NCI-H226 (cell line): ENCODE results near the gene GPR42.

Experiments
- DNase-seq: peaks from one replicate; pipeline ENCODE4 v3.0.0-alpha.2; 2015

The GPR42 gene, protein sequence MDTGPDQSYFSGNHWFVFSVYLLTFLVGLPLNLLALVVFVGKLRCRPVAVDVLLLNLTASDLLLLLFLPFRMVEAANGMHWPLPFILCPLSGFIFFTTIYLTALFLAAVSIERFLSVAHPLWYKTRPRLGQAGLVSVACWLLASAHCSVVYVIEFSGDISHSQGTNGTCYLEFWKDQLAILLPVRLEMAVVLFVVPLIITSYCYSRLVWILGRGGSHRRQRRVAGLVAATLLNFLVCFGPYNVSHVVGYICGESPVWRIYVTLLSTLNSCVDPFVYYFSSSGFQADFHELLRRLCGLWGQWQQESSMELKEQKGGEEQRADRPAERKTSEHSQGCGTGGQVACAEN

GRCh38 chr19:35370722-35371121 lies at the start of gene GPR42:
TSS of gene GPR42 (plus strand) at chr19:35371068. CDS start at chr19:35371360, 292 bp downstream.
- DNase-seq = no peak

DNA sequence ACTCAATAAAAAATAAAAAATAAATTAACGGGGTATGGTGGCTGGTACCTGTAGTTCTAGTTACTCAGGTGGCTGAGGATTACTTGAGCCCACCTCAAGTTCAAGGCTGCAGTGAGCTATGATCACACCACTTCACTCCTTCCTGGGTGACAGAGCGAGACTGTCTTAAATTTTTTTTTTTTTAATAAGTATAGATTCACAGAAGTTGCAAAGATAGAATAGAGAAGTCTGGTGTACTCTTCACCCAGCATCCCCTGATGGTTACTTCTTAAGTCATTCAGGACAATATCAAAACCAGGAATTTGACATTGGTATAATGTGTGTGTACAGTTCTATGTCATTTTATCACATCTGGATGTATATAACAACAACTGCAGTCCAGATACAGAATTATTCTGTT lies 49.6 kb upstream of the GPR42 start:
- no peak for DNase-seq

DNA sequence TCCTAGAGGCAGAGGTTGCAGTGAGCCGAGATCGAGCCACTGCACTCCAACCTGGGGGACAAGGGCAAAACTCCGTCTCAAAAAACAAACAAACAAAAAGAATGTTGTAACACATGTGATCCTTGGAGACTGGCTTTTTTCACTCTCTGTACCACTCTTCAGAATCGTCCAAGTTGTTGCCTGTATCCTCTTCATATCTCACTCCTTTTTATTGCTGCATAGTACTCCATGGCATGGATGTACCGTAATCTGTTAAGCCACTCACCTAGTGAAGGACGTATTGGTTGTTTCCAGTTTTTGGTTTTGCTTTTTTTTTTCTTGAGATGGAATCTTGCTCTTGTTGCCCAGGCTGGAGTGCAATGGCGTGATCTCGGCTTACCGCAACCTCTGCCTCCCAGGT lies 48.9 kb upstream of the GPR42 start:
- no peak for DNase-seq

DNA sequence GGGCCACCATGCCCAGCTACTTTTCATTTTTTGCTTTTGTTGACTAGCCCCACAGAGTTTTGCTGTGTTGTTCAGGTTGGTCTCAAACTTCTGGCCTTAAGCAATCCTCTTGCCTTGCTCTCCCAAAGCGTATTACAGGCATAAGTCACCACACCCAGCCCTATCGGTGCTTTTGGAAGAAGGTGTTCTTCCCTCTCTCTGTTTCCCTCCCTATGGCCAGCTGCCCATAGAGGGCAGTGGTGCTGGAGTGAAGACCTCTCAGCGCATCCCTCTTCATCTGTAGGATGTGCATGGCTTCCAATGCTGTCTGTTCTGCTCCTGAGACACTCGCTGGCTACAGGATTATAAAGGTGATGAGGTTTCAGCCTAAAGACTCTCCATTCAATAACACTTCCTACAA lies 43.2 kb upstream of the GPR42 start:
- DNase-seq = no peak

DNA sequence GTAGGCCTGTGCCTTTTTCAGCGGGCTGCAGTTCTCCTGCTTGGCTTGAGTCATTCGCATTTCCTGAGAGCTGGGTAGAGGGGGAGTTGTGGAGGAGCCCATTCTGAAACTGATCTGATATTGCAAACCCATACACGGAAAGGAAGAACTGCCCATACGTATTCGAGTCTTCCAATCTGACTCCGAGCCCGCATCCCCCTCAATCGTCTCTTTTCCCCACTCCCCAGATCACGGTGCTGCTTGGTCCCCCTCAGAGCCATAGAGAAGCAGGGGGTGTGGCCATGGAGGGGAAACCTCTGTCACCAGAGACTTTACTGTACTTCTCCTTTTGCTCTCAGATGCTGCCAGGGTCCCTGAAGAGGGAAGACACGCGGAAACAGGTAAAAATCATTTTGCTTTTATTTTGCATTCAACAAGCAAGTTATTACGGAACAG lies 42.0 kb upstream of the GPR42 start, which contains the start of gene CD22:
CD22 (plus strand) TSS at position 337 of the 435 bp plus-strand sequence. CDS start 2,854 bp downstream, outside the sequence.
- no peak for DNase-seq

GRCh38 chr19:35329323-35329722 lies 41.5 kb upstream of the GPR42 start:
- DNase-seq = no peak

GRCh38 chr19:35330475-35330874 lies 40.4 kb upstream of the GPR42 start:
- DNase-seq = no peak

- no peak for DNase-seq
These were observed 39.2 kb upstream of the GPR42 start for GRCh38 chr19:35331551-35332214.

DNA sequence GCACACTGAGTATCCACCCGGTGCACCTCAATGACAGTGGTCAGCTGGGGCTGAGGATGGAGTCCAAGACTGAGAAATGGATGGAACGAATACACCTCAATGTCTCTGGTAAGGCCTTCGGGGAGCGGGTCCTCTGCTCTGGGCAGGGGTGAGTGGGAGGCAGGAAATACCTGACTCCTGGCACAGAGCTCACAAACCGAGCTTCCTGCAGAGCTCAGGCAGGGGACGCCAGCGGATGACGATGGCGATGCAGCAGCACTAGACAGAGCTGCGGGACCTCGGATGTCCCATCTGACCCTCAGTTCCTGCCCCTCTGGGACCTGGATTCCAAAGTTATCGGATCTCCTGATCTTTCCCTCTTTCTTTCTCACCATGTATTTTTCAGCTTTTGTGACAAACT lies 38.1 kb upstream of the GPR42 start:
- no peak for DNase-seq

DNA sequence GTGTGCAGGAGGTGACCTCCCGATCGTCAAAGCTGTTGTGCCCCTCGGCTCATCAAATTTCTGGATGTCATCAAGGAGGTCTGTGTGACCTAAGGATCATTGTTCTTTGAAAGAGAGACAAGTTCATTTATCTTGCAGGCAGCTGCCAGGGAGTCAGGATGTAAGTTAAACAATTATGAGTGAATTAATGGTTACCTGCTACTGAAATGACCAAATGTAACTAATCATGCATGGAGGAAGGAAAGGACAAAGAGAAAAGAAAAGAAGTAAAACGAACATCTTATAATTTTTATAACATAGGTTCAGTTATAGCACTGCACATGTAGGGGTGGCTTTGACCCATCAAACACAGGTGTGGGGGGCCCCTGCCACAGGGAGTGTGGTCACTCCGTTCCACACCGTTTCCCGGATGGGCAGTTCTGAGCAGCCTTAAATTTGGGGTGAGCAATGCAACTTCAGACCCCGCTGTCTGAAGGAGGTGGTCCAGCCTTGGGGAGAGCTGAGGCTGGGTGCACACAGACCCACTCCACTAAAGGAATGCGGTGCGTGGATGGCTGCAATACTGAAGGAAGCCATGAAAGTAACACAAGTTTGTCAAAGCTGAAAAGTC lies 36.6 kb upstream of the GPR42 start:
- DNase-seq = no peak

DNA sequence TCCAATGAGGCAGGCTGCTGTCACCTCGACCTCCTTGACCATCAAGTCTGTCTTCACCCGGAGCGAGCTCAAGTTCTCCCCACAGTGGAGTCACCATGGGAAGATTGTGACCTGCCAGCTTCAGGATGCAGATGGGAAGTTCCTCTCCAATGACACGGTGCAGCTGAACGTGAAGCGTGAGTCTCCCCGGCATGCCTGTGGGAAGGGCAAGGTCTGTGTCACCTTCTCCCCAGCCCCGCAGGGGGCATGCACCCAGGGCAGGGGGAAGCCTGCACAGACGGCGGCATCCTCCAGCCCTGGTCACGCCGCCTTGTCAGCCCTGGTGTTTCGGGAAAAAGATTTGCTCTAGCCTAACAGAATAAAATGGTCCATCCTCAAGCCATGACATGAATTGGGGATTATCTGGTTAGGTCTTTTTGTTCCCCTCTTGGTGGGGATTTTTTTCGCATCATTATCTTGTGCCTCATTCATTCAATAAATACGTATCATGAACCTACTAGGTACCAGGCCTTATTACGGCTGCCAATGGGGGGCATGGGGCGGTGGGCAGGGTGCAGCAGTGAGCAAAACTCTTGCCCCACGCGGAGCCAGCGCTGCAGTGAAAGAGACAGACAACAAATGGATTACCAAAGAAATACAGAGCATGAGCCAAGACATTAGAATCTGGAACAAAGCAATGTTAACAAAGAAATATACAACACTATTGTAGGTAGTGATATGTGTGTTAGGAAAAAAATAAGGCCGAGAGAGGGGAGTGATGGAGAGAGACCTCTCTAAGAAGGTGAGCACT lies 34.5 kb upstream of the GPR42 start:
- DNase-seq = no peak

DNA sequence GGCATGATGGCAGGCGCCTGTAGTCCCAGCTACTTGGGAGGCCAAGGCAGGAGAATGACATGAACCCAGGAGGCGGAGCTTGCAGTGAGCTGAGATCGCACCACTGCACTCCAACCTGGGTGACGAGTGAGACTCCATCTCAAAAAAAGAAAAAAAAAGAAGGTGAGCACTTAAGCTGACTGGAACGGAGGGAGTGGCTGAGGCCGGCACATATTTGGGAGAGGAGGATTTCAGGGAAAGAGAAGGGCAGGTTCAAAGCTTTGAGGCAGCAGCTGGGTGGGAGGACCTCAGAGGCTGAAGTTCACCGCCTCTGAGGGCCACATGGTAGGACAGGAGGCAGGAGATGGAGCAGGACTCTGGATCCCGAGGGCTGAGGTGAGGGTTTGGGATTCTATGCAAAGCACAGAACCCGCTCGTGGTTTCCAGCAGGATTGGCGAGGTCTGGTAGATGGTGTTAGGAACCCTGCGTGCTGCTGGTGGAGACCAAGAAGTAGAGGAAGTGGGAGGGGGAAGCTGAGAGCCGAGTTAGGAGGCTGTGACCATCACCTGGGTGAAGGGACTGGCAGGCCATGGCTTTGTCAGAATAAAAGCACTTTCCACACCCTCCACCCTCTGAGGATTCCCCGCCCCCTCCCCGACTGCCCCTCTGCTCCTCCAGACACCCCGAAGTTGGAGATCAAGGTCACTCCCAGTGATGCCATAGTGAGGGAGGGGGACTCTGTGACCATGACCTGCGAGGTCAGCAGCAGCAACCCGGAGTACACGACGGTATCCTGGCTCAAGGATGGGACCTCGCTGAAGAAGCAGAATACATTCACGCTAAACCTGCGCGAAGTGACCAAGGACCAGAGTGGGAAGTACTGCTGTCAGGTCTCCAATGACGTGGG lies 33.5 kb upstream of the GPR42 start:
- DNase-seq = no peak

GRCh38 chr19:35337984-35338296 lies 32.9 kb upstream of the GPR42 start:
- no peak for DNase-seq

DNA sequence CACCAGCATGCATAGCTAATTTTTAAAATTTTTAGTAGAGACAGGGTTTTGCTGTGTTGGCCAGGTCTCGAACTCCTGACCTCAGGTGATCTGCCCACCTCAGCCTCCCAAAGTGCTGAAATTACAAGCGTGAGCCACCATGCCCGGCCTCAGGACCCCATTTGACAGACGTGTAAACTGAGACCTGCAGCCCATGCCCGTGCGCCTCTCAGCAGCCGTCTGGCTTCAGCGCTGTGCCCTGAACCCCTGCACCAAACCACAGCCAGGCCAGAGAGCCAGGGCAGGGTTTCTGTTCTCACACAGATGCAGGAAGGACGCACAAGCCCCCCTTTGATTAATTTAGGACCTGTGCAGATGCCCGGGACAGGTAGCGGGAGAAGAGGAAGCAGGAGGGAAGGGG lies 30.4 kb upstream of the GPR42 start:
- no peak for DNase-seq

- no peak for DNase-seq
These were observed 29.9 kb upstream of the GPR42 start for GRCh38 chr19:35341006-35341405.

GRCh38 chr19:35341565-35342225 lies 29.2 kb upstream of the GPR42 start:
- DNase-seq = no peak

- DNase-seq = no peak
These were observed 28.4 kb upstream of the GPR42 start for GRCh38 chr19:35342430-35342829.

DNA sequence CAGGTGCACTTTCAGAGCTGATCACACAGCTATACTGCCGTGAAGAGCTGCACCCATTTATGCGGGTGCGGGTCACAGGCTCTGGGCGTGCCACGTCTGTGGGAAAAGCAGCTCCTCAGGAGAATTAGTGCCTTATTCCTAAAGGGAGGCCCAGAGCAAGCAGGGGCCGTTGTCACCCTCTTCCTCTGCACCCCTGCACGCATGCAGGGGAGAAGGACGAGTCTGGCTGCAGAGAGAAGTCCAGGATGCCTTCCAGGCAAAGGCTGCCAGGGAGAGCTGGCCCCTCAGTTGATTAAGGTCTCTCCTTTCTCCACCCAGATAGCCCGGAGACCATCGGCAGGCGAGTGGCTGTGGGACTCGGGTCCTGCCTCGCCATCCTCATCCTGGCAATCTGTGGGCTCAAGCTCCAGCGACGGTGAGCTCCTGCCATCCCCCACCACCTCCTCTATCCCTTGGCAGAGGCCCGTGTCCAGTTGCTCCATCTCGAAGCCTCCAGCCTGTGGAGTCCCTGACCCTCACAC lies 26.3 kb upstream of the GPR42 start:
- no peak for DNase-seq

GRCh38 chr19:35345671-35346111 lies 25.2 kb upstream of the GPR42 start:
- no peak for DNase-seq

DNA sequence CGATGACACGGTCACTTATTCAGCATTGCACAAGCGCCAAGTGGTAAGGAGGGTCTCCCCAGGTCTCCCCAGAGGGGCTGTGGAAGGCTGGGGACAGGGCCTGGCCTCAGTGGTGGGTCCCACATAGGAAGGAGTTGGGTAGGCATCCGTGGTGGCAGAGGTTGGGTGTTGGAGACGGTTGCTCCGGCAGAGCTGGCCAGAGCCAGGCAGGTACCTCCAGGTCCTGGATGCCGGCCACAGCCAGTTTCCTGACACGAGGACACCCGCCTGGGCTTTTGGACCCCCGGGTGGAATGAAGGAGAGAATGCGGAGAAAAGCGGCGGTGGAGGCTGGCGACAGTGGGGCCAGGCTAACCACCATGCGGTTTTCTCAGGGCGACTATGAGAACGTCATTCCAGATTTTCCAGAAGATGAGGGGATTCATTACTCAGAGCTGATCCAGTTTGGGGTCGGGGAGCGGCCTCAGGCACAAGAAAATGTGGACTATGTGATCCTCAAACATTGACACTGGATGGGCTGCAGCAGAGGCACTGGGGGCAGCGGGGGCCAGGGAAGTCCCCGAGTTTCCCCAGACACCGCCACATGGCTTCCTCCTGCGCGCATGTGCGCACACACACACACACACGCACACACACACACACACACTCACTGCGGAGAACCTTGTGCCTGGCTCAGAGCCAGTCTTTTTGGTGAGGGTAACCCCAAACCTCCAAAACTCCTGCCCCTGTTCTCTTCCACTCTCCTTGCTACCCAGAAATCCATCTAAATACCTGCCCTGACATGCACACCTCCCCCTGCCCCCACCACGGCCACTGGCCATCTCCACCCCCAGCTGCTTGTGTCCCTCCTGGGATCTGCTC lies 24.4 kb upstream of the GPR42 start:
- DNase-seq = no peak
